HG03457 (cell line): ENCODE data around the gene CPNE6.
"Not testable (repeated sequence)": the region's sequence is repeated elsewhere in the genome, so short reads cannot be mapped to it uniquely, and the experiment has no call there.

ENCODE experiments used
- ATAC-seq: cut with Tn5 transposase; IDR thresholded peaks from one replicate; pipeline ENCODE4 v1.9.1; 2021; ENCODE audit warnings: moderate number of reproducible peaks; ENCODE audit not compliant: unreplicated experiment

CPNE6 gene

DNA sequence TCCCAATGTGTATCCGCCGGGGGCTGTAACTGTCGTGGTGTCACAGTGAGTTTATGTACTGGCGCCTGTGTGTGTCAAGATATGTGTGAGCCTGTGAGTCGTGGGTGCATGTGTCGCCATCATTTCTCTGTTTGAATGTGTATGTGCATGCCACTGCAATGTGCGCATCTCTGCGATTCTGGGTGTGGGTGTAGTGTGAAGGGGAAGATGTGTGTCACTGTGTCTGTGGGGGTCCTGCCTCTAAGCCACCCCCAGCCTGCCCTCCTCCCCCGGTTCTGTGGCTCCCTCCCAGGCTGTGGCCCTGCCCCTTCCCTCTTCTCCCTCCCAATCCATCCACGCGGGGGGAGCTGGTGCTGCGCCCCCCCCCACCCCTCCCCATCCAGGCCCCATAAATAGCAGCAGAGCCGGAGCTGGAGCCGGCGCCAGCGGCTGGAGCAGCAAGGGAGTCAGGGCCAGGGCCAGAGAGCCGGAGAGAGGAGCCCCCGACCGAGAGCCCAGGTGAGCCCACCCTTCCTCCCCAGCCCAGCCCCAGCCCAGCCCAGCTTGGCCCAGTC, at the start of gene CPNE6:
TSS of gene CPNE6 (plus strand) at position 419 of the 554 bp plus-strand sequence. CDS start 1,375 bp downstream, outside the sequence.
- no peak for ATAC-seq

GRCh38 chr14:24024939-24025418, 46.4 kb upstream of the CPNE6 start:
- not testable (repeated sequence) for ATAC-seq

DNA sequence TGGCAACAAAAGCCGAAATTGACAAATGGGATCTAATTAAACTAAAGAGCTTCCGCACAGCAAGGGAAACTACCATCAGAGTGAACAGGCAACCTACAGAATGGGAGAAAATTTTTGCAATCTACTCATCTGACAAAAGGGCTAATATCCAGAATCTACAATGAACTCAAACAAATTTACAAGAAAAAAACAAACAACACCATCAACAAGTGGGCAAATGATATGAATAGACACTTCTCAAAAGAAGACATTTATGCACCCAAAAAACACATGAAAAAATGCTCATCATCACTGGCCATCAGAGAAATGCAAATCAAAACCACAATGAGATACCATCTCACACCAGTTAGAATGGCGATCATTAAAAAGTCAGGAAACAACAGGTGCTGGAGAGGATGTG, 41.7 kb upstream of the CPNE6 start:
- ATAC-seq = not testable (repeated sequence)

- not testable (repeated sequence) for ATAC-seq
Observed at GRCh38 chr14:24031331-24031730, 40.0 kb upstream of the CPNE6 start.

DNA sequence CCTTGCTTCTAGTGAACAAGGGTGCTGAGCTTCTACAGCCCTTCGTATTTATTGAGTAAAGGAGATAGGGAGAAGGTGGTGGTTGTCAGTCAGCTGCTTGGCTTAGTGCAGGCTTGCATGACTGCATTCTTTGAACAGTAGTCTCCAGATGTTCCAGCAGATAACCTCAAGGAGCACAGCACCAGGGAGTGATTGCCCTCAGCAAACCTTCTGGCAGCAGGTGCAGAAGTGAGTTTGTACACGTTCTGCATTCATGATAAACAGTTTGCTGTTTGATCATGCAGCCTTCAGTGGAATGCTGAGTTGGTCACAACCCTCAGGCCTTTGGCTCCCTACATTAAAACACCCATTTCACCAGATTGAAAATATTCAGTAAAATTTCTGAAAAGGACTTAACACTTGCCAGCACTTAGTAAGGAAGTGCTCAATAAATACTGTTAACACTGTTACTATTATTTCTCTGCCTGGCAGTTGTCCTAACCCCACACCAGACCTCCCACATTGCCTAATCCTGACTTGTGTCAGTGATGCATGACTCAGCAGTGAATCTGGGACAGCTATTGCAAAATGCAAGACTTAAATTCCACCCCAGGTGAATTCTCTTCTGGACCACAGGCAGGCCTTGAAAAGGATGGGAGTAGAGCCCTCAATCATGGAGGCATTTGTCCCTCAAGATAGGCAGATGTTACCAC, 38.5 kb upstream of the CPNE6 start:
- no peak for ATAC-seq

DNA sequence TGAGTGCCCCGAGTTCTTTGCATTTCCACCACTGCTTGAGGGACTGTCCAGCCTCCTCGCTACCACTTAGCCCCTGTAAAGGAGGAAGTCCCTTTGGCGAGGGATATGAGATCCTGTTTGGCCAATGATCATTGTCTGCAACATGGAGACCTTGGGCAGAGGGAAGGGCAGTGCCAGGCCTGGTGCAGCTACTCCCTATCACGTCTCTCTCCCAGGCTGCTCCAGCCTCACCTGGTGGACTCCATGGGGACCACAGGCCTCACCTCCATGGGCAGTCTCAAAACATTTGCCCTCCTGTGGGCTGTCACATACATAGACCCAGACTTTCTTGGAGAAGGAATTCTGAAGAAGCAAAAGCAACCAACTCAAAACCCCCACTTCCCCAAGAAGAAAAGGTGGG, 35.6 kb upstream of the CPNE6 start:
- ATAC-seq = not testable (repeated sequence)

GRCh38 chr14:24036169-24036962, 35.0 kb upstream of the CPNE6 start:
- no peak for ATAC-seq

DNA sequence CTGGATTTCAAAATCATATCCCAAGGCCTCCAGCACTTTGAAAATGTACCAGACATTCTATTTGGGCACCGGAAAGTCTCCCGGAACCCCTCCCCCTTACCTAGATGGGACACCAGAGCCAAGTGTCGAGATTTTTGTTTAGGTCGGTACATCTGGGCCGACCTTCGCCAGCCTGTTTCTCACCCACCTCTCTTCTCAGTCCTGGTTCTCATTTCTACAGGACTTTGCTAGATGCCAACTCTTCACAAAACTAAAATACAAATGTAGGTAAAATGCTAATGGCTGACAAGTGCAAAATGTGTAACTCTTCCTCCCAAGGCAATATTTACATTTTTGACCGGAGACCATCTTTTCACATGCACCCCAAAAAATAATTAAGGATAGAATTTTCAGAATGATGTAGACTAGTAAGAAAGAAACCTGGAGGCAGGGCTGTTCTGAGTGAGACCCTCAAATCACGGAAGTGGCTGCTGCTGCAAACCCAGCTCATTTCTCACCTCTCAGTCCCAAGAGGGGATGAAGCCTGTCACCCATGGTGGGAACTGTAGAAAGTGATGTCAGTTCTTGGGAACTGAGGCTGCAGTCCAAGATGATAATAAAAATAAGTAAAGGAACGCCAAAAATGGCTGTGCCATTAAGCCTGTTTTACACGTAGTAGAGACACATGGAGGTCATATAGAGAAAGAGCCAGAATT, 34.3 kb upstream of the CPNE6 start:
- ATAC-seq = not testable (repeated sequence)

GRCh38 chr14:24037658-24038037, 33.7 kb upstream of the CPNE6 start:
- no peak for ATAC-seq

- no peak for ATAC-seq
Observed at GRCh38 chr14:24038686-24039085, 32.7 kb upstream of the CPNE6 start.

DNA sequence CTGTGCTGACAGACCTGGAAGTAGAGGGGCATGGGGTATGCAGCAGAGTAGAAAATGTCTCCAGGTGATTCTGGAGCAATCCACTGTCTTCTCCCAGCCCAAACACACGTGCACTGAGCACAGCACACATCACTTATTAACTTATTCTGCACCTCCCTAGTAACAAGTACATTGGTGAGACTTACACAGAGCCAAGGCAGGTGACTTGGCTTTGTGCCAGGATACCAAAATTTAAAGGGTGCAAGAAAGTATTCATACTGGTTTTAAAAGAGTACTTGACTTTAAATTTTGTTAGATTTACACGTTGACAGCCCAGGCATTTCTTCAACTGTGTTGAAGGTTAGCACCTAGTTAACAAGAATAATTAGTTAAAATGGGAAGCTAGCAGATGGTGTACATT, 30.7 kb upstream of the CPNE6 start:
- no peak for ATAC-seq

DNA sequence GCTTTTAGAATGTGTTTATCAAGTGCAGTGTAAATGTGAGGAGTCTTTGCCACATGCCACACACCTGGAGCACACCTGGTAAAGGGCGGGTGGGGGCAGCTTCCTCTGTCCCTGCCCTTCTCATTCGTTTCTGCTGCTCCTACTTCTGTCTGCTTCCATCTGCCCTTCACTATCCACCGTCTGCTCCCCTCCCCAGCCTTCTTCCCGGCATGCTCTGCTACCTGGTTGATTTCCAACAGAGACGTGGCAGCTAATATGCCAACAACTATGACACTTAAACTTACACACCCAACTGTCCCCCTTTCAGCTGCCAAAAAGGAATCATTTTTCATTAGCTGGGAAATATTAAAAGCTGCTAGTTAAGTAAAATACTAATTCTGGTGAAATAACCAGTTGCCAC, 28.6 kb upstream of the CPNE6 start:
- ATAC-seq = no peak

- ATAC-seq = not testable (repeated sequence)
Observed at GRCh38 chr14:24049002-24049401, 22.4 kb upstream of the CPNE6 start.

DNA sequence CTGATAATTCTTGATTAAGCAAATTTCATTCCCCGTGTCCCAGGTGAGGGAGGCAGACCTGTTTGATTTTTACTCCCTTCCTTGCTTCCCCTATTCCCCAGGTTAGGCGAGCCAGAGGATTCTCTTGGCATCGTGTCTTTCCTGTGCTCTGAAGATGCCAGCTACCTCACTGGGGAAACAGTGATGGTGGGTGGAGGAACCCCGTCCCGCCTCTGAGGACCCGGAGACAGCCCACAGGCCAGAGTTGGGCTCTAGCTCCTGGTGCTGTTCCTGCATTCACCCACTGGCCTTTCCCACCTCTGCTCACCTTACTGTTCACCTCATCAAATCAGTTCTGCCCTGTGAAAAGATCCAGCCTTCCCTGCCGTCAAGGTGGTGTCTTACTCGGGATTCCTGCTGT, 20.6 kb upstream of the CPNE6 start:
- ATAC-seq = not testable (repeated sequence)

DNA sequence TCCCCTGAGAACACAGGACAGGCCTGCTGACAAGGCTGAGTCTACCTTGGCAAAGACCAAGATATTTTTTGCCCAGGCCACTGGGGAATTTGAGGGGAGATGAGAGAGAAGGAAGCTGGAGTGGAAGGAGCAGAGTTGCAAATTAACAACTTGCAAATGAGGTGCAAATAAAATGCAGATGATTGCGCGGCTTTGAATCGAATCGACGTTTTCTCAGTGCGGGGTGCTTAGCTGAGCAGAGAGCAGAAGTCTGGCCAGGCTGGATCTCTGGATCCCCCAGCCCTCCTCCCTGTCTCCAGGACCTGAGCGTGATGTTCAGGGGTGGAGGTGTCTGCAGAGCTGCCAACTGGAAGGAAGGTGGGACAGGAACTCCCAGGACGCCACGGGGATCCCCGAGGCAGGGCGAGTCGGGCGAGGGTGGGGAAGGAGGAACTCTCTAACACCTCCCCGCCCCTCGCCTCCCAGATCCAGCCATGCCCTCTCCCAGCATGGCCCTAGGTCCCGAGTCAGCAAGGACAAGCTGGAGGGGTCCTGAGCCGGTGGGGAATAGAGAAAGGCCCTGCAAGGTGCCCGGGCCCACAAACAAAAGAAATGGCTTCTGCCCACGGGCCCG, 20.1 kb upstream of the CPNE6 start:
- no peak for ATAC-seq

GRCh38 chr14:24051789-24052655, 19.3 kb upstream of the CPNE6 start, which contains the start of gene CARMIL3:
TSS of gene CARMIL3 (plus strand) at chr14:24052009. CDS start at chr14:24052154, 145 bp downstream.
- ATAC-seq = peak; percentile 50

DNA sequence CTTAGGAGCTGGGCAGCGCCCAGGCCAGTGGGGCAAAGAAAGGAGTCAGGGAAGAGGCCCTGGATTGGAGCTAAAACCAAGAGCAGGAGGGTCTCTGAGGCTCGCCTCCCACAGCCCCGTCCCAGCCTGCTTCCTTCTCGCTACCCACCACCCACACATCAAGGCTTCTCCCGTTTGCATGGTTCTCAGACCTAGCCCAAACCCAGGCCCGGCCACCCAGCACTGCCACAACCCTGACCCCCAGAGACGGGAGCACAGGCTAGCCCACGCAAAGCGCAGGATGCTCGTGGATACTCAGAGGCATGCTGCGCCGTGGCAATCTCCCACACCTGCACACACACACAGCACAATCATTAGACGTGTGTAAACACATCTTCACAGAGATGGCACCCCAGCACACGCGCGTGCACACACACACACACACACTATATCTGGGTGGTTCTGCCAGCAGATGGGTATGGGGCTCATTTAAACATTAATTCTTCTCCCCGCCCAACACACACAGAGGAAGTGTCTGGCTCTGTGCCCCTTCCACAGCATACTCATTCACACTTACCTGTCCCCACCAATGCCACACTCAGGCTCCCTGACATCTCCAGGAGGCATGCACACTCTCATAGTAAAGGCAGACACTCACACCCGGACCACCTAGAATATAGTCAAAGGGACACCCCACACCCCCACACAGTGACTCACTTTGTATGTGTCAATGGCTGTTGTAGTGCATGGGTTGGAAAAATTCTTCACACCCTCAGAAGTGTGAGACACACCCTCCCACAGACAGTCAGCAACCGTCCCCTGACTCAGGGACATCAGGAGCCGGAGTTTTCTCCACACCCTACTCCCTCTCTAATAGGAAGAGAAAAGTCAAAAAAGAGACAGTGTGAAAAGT, 18.5 kb upstream of the CPNE6 start:
- ATAC-seq = no peak

DNA sequence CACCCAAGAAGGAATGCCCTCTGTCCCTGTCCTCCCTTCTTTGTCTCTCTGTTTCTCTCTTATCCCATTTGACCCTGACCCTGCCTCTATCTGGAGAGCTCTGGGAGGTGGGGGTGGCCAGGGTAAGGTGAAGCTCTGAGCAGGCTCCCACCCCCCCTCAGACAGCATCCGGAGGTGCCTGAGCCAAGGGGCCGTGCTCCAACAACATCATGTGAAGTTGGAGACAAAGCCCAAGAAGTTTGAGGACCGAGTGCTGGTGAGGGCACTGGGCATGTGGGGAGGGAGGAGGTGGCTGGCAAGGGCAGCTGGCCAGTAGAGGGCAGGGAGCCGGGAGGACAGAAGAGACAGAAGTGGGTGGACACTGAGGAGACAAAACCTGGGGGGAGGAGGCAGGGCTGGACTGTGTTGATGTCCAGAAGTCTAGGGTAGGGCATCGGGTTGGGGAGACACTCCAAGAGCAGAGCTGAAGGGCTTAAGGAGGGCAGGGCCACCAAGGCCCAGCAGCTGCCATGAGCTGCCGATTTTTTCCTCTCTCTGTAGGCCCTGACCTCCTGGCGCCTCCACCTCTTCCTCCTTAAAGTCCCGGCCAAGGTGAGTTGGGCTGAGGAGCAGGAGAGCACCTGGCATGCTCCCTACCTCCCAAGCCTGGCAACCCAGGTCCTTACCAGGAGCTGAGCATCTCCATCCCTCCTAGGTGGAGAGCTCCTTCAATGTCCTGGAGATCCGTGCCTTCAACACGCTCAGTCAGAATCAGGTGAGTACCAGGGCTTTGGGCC, 17.6 kb upstream of the CPNE6 start:
- no peak for ATAC-seq
